Occipital lobe (tissue), 2 donors: ENCODE data around the gene RBMS3. TPM values are rescaled to one million over a fixed set of nuclear protein-coding genes. Genes with fewer than 3 reads are reported as not detected.

Experiments used
- DNase-seq: peaks from one replicate; lab custom pipeline; 2025; lab: John Stamatoyannopoulos, UW
- total RNA-seq: library from RNA; depleted of rRNA; stranded (reverse); fragments of >200 nt; gene quantifications from one replicate; pipeline ENCODE4 v1.2.3, GENCODE V29; 2014

The RBMS3 gene
- total RNA-seq, 1 donor from 2014 or later = 19.8 TPM

DNA sequence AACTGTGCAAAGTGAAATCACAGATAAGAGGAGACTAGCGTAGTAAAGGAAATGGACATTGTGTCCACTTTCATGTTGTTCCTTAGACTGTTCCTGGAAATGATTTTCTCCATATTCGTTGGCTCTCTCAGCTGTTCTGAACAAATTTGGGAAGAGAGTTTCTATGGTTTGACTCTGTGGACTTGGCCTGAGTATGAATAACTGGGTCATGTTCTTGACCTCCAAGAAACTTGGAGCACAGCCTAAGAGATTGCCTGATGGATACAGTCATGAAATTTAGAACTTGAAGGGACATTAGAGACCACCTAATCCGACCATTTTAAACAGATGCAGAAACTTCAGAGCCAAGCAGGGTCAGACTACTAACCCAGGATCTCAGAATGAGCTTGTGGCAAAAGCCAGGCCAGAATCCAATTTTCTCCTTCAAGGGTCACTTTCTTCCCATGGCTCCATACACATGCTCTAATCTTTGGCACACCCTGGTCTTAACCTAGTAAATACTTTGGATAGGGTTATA is 430.4 kb downstream of the RBMS3 start:
- DNase-seq = no peak

GRCh38 chr3:29716213-29716612 is 435.3 kb downstream of the RBMS3 start:
- DNase-seq = no peak

DNA sequence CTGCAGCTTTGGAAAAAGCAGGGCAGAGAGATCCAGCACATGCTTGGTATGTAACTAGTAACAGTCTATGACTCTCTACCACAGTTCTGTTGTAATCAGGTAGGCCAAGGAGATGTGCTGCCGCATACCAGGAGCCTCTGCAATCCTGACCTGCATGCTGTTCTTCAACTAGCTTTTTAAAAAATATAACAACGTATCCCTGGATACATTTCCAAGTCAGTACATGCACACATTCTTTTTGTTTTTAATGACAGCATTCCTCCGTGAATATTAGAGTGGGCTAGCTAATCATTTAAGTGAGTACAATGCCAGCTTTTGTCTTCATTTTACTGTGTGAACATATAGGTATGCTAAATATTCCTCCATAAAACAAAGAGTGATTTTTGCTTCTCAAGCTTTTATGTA is 437.8 kb downstream of the RBMS3 start:
- DNase-seq = no peak

DNA sequence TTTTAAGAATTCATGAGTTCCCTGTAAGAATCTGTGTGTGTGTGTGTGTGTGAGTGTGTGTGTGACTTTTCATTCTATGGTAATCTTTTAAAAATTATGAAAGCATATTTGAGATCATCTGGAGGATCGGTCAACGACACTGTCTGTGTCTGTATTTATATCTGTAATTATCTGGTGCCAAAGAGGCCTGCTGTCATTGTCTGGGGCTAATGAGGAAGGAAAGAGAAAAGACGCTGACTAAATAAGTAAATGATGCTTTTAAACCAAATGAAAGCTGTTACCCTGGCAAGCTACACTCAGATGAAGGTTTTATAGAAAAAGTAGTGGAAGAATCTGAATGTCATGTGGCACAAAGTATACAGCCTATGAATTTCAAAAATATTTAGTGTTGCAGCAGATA is 439.8 kb downstream of the RBMS3 start:
- DNase-seq = no peak

DNA sequence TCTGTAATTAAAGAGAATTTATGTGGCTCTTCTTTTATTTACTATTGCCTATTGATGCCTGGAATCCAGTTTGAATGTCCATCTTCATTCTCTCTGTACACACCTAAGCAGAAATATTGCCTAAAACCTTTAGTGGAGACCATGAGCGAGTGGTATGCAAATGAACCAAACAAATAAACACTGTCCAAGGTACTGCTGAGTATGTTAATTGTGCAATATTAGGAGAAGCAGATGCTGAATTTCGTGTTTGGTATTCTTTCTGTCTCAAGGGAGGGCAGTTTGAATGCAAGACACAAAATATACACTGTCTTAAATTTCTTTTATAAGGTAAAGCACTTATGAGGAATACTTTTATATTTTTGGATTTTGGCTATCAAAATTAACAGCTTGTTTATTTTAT is 440.9 kb downstream of the RBMS3 start:
- no peak for DNase-seq

DNA sequence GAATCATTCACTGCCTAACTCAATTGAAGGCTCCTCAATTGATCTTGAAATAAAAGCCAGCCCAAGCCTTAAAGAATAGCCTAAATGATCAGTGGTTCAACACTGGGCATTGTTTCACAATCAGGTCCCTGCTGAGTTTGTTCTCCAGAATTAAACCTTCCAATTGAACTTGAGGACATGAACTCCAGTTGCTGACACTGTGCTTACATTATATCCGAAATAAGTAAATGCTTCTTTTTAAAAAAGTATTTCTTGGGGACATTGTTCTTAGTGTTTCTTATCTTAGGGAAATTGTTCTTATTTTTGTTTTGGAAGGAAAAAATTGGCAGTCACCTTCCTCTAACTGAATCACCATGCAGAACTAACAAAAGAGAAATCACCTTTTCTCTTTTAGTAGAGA is 450.2 kb downstream of the RBMS3 start:
- DNase-seq = no peak

GRCh38 chr3:29741231-29741630 is 460.4 kb downstream of the RBMS3 start:
- DNase-seq = no peak

GRCh38 chr3:29745232-29745870 is 464.5 kb downstream of the RBMS3 start:
- DNase-seq = no peak

- DNase-seq = no peak
Measured at GRCh38 chr3:29746163-29746760, 465.4 kb downstream of the RBMS3 start.

DNA sequence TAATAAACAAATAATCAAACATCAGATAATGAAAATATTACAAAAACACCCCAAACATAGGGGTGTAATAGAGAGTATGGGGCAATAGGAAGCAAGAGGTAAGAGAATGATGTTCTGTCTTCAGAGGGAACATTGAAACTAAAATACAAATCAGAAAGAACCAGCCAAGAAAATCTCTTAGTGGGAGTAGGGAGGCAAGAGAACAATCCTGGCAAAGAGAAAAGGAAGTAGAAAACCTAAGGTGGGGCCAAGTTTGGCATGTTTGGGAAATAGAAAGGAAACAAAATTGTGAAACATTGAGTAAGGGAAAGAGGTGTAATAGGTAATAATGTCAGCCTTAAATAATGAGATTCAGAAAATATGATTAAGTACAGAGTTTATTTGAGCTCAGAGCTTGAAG is 467.1 kb downstream of the RBMS3 start:
- no peak for DNase-seq

- DNase-seq = no peak
Measured at GRCh38 chr3:29751647-29752314, 470.9 kb downstream of the RBMS3 start.

- DNase-seq = no peak
Measured at GRCh38 chr3:29754346-29754745, 473.5 kb downstream of the RBMS3 start.

- no peak for DNase-seq
Measured at GRCh38 chr3:29755416-29755815, 474.5 kb downstream of the RBMS3 start.

GRCh38 chr3:29757054-29757777 is 476.3 kb downstream of the RBMS3 start:
- no peak for DNase-seq

DNA sequence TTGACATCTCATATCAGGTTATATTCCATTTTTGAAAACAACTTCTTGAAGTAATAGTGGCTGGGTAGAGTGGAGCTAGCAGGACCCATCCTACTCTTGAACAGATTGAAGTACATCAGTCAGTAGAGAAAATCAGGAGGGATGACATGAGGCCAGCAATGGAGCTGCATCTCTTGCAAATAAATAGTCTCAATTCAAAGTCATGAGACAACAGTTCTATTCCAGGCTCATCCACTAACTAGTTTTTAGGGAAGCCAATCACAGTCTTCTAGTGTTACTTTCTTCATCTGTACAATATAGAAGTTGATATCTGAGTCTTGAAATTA is 477.2 kb downstream of the RBMS3 start:
- no peak for DNase-seq

DNA sequence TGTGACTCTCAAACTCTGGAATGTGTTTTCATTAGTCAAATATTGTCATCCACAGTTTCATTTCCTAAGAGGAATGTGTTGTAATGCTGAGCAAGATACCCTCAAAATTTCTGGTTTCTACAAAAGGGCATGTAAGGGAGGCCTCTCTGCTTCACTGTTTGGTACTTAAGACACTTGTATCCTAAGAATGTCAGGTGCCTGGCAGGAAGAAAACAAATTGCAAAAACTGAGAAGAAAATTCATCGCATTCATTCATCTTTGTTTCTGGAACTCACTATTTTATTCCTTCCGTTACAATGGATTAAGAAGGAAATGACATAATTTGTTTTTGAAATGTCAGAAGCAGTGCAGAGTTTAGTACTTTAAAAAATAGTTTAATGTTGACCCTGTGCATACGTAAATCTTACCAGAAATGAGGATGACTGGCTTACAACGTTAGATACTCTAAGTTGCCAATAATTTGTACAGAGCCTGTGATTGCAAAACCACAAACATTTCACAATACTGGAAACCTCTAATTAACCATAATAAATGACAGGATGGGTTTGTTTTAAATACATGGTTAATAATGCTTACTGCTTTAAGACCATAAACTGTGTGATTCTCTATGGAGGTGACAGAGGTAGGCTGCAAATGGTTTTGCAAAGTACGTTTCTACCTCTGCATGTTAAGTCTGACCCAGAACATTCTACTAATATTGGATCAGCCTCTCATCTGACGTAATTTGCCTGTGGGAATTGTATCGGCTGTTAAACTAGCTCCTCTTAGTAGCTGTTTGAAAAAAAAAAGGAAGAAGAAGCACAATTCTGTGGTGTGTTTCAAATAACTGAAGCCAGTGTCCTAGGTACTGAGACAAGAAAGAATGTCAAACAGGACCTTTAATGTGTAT is 477.8 kb downstream of the RBMS3 start:
- no peak for DNase-seq

DNA sequence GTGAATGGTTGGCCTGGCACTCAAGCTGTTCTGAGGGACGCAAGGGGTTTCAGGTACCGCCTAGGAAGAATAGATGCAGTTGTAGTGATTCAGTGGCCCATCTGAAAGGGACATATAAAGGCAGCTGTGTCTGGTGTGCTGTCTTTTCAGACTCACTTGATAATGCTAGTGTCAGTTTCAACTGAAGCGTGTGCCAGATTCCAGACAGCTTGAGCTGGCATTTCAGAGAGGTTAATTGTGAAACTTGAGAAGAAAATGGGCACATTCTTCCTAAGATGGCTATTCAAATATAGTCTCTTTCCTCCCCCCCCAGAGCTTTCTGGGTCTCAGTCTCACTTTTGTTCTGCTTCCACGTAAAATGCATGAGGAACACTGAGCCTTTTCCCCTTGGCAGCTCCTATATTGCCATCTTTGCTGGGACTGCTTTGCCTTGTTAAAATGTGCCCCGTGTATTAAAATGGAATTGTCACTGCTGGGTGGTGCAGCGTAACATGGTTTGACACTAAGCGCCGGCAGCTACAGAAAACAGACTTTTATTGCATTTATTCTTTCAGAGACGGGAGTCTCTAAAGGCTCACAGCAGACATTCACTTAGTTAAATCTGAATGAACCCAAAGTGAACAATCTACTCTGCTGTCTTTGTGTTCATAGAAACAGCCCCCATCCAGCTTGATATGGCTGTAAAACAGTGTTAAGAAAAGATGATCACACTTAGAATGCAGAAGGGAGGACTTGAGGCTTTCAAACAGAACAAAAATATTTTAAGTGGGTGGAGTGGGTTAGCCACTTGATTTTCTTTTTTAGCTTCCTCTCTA is 478.7 kb downstream of the RBMS3 start:
- DNase-seq = no peak

DNA sequence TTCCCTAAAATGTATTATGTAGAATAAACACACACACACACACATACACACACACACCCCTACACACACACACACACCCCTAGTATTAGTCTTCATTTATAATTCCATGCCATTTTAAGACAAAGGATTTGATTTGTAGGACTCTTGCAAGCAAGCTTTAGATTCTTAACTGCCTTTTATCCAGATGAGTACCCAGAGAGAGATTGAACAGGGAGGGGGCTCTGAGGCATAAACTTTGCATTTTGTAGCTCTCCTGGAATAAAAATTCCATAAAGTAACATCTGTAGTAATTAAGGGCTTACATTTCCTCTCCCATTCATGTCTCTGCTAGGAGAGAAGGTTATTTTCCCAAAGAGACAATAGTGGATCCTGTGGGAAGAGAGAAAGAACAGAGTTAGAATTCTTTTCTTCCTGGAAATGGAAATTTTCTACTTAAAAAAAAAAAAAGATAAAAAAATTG is 479.4 kb downstream of the RBMS3 start:
- no peak for DNase-seq

DNA sequence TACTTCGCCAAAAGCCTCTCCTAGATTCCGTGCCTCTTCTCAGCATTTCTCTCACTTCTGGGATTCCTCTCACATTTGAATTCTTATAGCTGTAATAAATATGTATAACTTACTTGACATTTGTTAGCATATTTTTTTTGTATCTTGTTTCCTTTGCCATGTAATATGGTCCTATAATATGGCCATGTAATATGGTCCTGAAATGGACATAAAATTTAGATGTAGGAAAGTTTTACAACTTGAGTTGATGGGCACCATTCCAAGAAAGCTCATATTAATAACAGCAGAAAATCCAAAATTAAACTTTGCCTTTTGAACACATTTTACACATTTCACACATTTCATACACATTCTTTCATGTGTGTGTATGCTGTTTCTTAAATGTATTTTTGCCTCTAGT is 480.6 kb downstream of the RBMS3 start:
- no peak for DNase-seq

- no peak for DNase-seq
Measured at GRCh38 chr3:29763115-29763514, 482.2 kb downstream of the RBMS3 start.
